RWPE1 (cell line): Measurements from ENCODE around the gene TRAM2.
A peak's percentile ranks its signal among the peaks of the same experiment; 100 is the strongest.

Source experiments
- CTCF ChIA-PET: fragments of 350-600 bp; sonication (Branson Sonifier 250); formaldehyde crosslinking; extraction: SDS; loops from one replicate; lab custom pipeline; 2021; lab: Yijun Ruan, JAX
- POLR2A ChIA-PET: fragments of 400-600 bp; formaldehyde crosslinking; extraction: SDS; loops from one replicate; lab custom pipeline; 2020; ENCODE audit warnings: antibody characterized with exemption; ENCODE audit not compliant: low non-redundant PET; lab: Yijun Ruan, JAX
- DNase-seq: peaks from one replicate; pipeline ENCODE4 v3.0.0; 2012; ENCODE audit warnings: low spot score
- H3K27ac ChIP-seq: fragments of 450-650 bp; 2 replicates; pipeline ENCODE4 v1.5.1; 2017
- CTCF ChIP-seq: fragments of 450-650 bp; conservative IDR thresholded peaks from 2 replicates; pipeline ENCODE4 v1.5.1; 2017; ENCODE audit warnings: low read depth, mild to moderate bottlenecking

TRAM2 gene

DNA sequence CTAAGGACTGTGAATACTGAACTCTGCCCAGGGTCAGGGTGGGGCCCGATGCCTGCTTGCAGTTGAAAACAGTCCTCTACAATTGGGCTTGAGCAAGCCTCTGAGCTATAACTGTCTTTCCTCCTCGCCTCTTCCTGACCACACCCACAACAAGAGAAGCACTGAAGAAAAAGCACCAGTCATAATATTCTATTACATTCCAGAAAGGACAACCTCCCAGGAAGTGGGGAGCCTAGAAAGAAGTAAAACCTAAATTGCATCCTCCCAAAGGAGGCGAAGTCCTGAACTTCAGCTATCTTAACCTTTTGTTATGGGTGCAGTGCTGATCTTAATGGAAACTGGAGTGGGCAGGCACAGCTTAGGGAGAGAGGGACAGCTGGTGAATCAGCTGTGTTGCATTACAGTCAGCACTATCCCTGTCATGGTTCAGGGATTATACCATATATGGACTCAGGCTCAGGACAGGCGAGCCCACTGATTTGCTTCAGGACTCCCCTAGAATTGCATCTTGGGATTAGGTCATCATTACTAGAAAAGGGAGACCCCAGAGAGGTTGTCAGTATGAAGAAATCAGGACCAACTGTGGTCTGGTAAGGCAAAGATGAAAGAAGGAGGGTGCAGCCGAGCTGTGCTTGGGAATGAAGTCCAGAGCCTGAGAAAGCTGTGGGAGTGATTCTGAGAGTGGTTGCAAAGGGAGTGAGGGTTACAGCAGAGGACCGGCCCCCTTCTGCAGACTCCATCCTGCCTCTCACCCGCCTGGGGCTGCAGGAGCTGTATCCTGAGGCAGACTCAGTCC lies 18.3 kb upstream of the TRAM2 start:
- peak; percentile 42 for DNase-seq
- peak overlapping the region; percentile 54 for H3K27ac ChIP-seq
- POLR2A ChIA-PET: no interaction called here
- CTCF ChIA-PET: interaction anchor here (1.1 to 1.2 kb wide), 2 partner anchors 19 to 187 kb away, joined by 3 to 14 read pairs; no protein-coding TSS in a partner anchor
- no peak for TF ChIP-seq CTCF

GRCh38 chr6:52594221-52594620 lies 17.4 kb upstream of the TRAM2 start:
- ChIA-PET POLR2A (no interaction called here), CTCF (interaction anchor here (0.6 to 1.2 kb wide), 3 partner anchors 18 to 387 kb away, joined by 3 to 14 read pairs (median 3); no protein-coding TSS in a partner anchor)
- no peak for TF ChIP-seq CTCF
- no peak overlapping the region for H3K27ac ChIP-seq
- DNase-seq: no peak

- DNase-seq: no peak
- ChIA-PET CTCF (interaction anchor here (1.5 kb wide), 1 partner anchor 175 kb away, joined by 10 read pairs; no protein-coding TSS in a partner anchor), POLR2A (no interaction called here)
- TF ChIP-seq CTCF: no peak
- H3K27ac ChIP-seq: no peak overlapping the region
Observed at GRCh38 chr6:52591832-52592231, 15.0 kb upstream of the TRAM2 start.

DNA sequence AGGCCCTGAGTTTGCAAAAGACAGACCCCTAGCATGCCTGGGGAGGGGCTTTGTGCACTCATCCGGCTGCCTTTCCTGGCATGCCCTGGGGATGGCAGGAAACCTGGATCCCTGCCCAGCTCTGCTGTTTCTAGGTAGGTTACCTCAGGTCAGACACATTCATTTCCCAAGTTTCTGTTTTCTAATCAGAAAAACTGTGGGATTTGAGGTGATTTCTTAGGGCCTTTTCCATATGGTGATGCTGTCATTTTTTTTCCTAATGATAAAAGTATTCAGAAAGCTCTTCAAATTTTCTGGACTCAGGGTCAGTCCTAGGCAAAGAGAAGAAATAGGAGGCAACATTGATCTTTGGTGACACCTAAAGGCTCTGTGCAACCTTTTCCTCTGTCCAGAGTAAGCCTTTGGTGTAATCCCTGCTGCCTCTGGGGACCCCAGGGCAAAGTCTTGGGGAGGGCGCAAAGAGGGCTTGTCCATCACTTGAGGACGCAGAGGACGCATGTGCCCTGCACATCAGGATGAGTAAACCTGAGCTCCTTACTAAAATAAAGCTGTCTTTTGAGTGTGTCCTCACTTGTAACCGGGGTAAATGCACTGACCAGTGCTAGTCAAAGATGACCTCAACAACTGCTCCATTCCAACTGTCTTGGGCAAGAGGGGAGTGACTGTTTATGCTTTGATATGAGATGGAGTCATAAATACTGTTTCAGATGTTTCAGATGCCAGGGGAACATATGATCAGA lies 13.5 kb upstream of the TRAM2 start:
- DNase-seq: peak; percentile 64
- ChIA-PET POLR2A (no interaction called here), CTCF (interaction anchor here (0.6 to 1.1 kb wide), 7 partner anchors 9 to 404 kb away, joined by 3 to 7 read pairs (median 3); no protein-coding TSS in a partner anchor)
- peak; percentile 28; the same call in 1 of the 2 replicates for TF ChIP-seq CTCF
- peak overlapping the region; percentile 64 for H3K27ac ChIP-seq

DNA sequence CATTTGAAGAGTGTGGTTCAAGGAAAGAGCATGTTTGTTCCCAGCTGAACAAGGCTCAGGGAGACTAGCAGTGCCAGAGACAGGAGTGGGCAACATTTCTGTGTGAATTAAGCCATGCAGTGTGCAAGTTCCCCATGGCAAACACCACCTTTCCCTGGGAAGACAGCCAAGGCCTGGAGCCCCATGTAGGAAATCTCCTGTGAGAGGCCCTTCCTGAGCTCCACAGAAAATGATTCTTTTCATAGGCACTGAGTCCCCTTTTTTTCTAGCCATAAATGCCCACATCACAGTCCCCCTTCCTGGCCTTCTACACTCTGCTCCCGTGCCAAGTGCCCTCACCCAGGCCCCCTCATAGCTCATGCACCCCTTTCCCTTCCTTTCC lies 11.8 kb upstream of the TRAM2 start:
- POLR2A ChIA-PET: no interaction called here
- H3K27ac ChIP-seq: peak overlapping the region; percentile 29; the same call in 1 of the 2 replicates
- no peak for TF ChIP-seq CTCF
- DNase-seq: no peak
- CTCF ChIA-PET: interaction anchor here (0.9 kb wide), 1 partner anchor 9 kb away, joined by 4 read pairs; no protein-coding TSS in a partner anchor

- no peak for DNase-seq
- peak overlapping the region; percentile 29; the same call in 1 of the 2 replicates for H3K27ac ChIP-seq
- TF ChIP-seq CTCF: no peak
- CTCF ChIA-PET: interaction anchor here (0.9 kb wide), 1 partner anchor 9 kb away, joined by 4 read pairs; no protein-coding TSS in a partner anchor
- POLR2A ChIA-PET: no interaction called here
Observed at GRCh38 chr6:52588087-52588709, 11.3 kb upstream of the TRAM2 start.
